GM19372 (cell line): Measurements from ENCODE around the gene IDH2.
"Not testable (repeated sequence)": the region's sequence is repeated elsewhere in the genome, so short reads cannot be mapped to it uniquely, and the experiment has no call there.

ENCODE experiments used
- ATAC-seq: cut with Tn5 transposase; IDR thresholded peaks from one replicate; pipeline ENCODE4 v1.9.1; 2021; ENCODE audit warnings: mild to moderate bottlenecking, low read depth, moderate library complexity; ENCODE audit not compliant: unreplicated experiment

IDH2 gene

GRCh38 chr15:90115783-90116182 lies 13.5 kb upstream of the IDH2 start:
- ATAC-seq, result no peak

DNA sequence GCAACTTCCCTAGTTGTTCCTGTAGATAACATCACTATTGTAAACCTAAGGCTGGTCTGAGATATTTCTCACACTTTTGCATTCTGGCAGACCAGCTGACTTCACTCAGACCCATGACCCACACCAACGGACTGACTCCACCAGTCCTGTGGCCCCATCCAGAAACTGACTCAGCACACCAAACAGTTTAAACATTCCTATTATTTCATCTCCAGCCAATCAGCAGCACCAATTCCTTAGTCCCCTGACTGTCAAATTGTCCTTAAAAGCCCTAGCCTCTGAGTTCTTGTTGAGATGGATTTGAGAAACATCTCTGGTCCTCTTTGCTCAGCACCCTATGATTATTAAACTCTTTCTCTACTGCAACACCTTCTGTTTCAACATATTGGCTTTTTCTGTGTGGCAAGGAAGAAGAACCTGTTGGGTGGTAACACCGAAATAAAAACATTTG lies 12.2 kb upstream of the IDH2 start:
- no peak for ATAC-seq

DNA sequence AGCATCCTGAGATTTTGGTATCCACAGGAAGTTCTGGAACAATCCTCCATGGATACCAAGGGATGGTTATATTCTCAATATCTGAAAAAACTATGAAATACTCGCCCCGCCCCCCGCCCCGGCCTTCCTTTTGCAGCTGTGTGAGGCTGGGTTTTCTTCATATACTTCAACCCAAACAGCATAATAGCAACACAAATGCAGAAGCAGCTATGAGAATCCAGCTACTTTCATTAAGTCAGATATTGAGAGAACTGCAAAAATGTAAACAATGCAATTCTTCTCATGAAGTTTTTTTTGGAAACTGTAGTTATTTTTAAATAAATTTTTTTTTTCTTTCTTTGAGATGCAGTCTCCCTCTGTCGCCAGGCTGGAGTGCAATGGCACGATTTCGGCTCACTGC lies 10.9 kb upstream of the IDH2 start:
- ATAC-seq, result no peak

- not testable (repeated sequence) for ATAC-seq
Observed at GRCh38 chr15:90109163-90109751, 7.0 kb upstream of the IDH2 start.

GRCh38 chr15:90108038-90108437 lies 5.8 kb upstream of the IDH2 start:
- ATAC-seq, result not testable (repeated sequence)

- ATAC-seq, result no peak
Observed at GRCh38 chr15:90106522-90107117, 4.4 kb upstream of the IDH2 start.

DNA sequence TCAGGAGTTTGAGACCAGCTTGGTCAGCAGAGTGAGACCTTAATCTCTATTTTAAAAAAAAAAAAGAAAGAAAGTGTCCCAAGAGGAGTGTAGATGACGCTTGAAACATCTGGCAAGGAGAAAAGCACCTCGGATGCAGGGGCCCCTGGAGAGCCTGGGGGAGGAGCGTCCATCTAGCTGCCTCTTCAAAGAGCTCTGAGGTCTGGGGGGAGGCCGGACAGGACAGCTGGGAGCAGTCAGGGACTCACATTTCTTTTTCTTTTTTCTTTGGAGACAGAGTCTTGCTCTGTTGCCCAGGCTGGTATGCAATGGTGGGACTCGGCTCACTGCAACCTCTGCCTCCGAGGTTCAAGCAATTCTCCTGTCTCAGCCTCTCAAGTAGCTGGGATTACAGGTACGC lies 3.3 kb upstream of the IDH2 start:
- no peak for ATAC-seq

DNA sequence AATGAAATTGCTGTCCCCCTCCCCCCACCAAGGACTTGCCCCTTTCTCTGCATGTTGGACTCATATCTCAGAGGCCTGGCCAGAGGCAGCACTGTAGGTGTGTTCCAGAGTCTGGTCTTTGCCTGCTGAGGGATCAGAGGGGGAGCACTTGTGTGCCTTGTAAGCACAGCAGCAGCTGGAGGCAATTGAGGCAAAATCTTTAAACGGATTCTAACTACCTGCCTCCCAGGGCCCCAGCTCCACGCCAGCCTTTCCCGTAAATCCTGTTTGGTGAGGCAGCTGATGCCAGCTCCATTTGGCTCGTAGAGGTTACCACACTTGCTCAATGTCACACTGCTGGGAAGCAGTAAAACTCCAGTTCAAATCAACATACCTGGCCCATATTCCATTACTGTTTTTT lies 2.3 kb upstream of the IDH2 start:
- ATAC-seq, result no peak

DNA sequence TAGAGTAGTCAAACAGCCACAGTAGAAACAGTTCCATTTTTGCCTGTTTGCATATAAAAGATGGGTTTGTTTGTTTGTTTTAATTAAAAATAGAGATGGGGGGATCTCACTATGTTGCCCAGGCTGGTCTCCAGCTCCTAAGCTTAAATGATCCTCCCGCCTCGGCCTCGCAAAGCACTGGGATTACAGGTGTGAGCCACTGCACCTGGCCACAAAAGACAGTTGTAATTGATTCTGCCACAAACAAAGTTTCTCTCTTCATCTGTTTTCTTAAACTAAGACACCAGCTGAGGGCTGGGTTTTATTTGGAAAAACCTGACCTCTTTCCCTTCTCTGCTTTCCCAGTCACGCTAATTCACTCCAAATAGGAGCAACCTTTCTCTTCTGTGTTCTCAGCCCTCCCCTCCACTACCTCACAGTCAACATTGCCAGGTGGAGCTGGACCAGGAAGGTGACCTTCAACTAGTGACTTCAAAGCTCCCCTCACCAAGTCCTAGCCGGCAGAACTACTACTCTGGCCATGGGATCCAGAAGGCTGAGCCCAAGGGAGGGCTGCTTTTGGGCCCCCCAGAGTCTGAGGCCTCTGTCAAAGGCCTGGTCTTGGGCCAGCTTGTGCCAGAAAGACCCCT lies 1.5 kb upstream of the IDH2 start:
- ATAC-seq, result no peak

DNA sequence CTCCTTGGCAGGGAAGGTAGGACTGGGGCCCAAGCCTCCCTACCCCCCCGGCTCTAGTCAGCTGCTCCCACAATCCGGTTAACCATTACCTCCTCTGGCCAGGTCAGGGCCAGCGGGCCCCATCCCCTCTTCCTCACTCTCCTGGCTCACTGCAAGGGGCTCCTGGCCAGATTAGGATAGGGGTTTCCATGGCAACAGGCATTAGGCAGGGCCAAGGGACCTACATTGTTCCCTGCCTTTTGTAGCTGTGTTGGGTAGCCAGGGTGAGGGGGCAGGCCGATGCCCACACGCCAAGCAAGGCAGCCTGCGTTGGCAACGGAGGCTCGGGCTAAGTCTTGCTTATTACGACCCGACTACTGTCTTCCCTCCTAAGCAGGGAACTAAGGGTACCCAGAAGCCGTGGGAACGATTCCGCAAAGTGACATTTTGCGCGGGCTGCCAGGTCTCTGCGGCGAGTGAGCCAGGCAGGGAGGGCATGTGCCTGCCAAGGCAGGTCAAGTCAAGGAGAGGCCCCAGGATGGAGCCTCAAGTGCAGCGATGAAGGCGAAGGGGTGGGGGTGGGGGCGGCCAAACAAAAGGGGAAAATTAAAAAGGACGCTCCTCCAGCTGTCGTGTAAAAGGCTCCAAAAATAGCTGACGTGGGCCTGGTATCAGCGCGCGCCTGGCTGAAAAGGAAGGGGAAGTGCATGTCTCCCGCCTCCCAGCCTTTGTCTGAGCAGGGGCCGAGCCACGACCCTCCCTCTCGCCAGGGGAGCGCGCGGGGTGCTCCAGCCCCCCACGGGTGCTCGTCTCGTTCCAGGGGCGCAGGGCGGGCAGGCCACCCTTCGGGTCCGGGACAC lies 919 bp downstream of the IDH2 start:
- peak; percentile 7 for ATAC-seq

GRCh38 chr15:90099868-90100831 lies 2.1 kb downstream of the IDH2 start:
- ATAC-seq, result no peak

DNA sequence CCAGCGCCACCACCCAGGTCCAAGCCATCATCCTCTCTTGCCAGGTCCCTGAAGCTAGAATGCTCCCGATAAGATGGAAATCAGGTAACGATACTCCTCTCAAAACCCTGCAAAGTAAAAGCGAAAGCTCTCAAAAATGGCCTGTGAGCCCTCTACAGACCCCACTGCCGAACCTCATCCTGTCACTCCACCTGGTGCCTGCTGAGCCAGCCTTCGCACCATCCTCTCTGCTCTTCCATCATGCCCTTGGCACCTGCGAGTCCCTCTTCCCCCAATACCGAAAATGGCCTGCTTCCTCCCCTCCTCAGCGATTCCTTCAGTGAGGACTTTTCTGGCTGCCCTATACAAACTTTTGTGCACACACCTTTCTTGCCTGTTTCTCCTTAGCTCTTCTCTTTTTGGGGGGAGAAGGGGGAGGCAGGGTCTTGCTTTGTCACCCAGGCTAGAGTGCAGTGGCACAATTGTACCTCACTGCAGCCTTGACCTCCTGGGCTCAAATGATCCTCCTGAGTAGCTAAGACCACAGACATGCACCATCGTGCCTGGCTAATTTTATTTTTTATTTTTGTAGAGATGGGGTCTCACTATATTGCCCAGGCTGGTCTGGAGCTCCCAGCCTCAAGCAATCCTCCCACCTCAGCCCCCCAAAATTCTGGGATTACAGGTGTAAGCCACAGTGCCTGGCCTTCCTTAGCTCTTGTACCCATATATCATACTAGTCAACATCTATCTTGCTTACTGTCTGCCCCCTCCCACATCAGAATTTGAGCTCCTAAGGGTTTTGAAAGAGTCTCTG lies 3.0 kb downstream of the IDH2 start:
- ATAC-seq, result no peak

GRCh38 chr15:90097475-90097874 lies 4.8 kb downstream of the IDH2 start:
- ATAC-seq, result peak; percentile 70

DNA sequence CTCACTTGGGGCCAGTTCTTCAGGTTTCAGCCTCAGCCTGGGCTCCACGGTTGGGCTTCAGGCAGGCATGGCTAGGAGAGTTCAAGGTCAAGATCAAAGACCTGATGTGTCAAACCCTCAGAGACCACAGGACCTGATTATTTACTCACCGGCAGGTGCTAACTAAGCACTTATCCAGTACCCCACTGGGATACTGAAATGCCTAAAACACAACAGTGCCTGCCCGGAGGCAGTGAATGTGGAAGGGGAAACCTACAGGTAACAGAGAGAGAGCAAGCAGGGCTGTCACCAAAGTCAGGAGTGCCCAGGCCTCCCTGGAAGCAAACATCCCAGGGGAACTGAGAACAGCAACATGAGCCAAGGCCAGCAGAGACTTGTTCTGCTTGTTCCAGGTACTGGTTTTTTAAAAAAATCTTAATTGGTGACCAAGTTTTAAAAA lies 6.7 kb downstream of the IDH2 start:
- no peak for ATAC-seq

GRCh38 chr15:90091156-90091931 lies 10.9 kb downstream of the IDH2 start:
- ATAC-seq, result no peak

- ATAC-seq, result no peak
Observed at GRCh38 chr15:90090226-90090848, 11.9 kb downstream of the IDH2 start.

DNA sequence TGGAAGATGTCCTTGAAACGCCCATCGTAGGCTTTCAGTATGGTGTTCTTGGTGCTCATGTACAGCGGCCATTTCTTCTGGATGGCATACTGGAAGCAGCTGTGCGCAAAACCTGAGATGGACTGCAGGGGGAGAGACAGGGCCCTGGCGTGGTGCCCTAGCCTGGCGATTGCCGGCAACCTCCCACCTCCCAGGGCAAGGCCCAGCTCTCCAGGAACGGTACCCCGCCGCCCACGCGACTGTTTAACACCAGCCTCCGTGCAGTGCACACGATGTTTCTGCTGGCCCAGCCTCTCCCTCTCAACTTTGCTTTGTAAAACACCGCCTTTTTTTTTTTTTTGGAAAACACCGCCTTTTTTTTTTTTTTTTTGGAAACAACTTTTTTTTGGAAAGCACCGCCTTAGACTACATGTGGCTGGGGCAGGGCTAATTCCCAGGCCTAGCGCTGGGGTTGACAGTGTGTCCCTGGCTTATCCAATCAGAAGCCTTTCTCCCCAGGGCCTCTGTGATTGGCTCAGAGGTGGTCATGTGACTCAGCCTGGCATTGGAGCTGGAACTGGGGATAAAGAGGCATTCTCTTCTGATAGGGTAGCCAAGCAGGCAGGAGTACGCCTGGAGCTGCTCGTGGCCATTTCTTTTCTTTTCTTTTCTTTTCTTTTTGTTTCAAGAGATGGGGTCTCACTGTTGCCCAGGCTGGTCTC lies 14.7 kb downstream of the IDH2 start:
- no peak for ATAC-seq
